ENCODE data around the gene KRTAP4-16. TPM values are rescaled to one million over a fixed set of nuclear protein-coding genes. Genes with fewer than 3 reads are reported as not detected.
"Not testable (repeated sequence)": the region's sequence is repeated elsewhere in the genome, so short reads cannot be mapped to it uniquely, and the experiment has no call there.

Gene KRTAP4-16
- total RNA-seq, 1 donor from 2014 or later = not detected

GRCh38 chr17:41083427-41083826 lies 18.6 kb downstream of the KRTAP4-16 start:
- H3K4me3 ChIP-seq (ENCODE audit: insufficient read depth, low read depth, low read length); H3K36me3 Mint-ChIP-seq (ENCODE audit: low read depth, unreplicated experiment); H3K9ac ChIP-seq (ENCODE audit: low read length); H3K79me2 ChIP-seq (ENCODE audit: insufficient read depth, low read length); H3K27me3 Mint-ChIP-seq (ENCODE audit: low read depth, unreplicated experiment); H4K20me1 ChIP-seq (ENCODE audit: insufficient read depth, low read length); H3K9me3 Mint-ChIP-seq (ENCODE audit: unreplicated experiment); H3K36me3 ChIP-seq (ENCODE audit: insufficient read depth, low read length); H3K27ac Mint-ChIP-seq (ENCODE audit: unreplicated experiment); H3K9me3 ChIP-seq (ENCODE audit: insufficient read depth, low read depth, low read length); H3K4me3 Mint-ChIP-seq (ENCODE audit: unreplicated experiment); H2AFZ ChIP-seq (ENCODE audit: low read depth, low read length); H3K4me1 ChIP-seq (ENCODE audit: insufficient read depth, low read length); H3K27me3 ChIP-seq (ENCODE audit: insufficient read depth, low read length): not testable (repeated sequence)
- H3K4me1 Mint-ChIP-seq (ENCODE audit: low read depth, unreplicated experiment) = peaks cover 19% of the 10 kb centered on the region
- Histone ChIP-seq H3K27ac (ENCODE audit: low read depth, low read length) (peak overlapping the region; percentile 22), H3K4me2 (ENCODE audit: low read length) (peak overlapping the region; percentile 23)
- FAIRE-seq = peak; percentile 100
- DNase-seq (ENCODE audit: low read depth) = peak; percentile 67

- H3K36me3 ChIP-seq (ENCODE audit: insufficient read depth, low read length) = no peaks in the 10 kb centered on the region
- no peaks in the 10 kb centered on the region for H3K27me3 ChIP-seq (ENCODE audit: insufficient read depth, low read length)
- H3K9me3 ChIP-seq (ENCODE audit: insufficient read depth, low read depth, low read length) = no peaks in the 10 kb centered on the region
- no peak overlapping the region for H3K27ac ChIP-seq (ENCODE audit: low read depth, low read length)
- Mint-ChIP-seq H3K36me3 (ENCODE audit: low read depth, unreplicated experiment) (no peaks in the 10 kb centered on the region), H3K4me3 (ENCODE audit: unreplicated experiment) (no peak overlapping the region), H3K27me3 (ENCODE audit: low read depth, unreplicated experiment) (no peaks in the 10 kb centered on the region), H3K9me3 (ENCODE audit: unreplicated experiment) (no peaks in the 10 kb centered on the region), H3K4me1 (ENCODE audit: low read depth, unreplicated experiment) (peaks cover 19% of the 10 kb centered on the region), H3K27ac (ENCODE audit: unreplicated experiment) (peak overlapping the region; percentile 10)
- no peak overlapping the region for H3K4me3 ChIP-seq (ENCODE audit: insufficient read depth, low read depth, low read length)
- H3K4me1 ChIP-seq (ENCODE audit: insufficient read depth, low read length) = no peaks in the 10 kb centered on the region
- H2AFZ ChIP-seq (ENCODE audit: low read depth, low read length) = no peak overlapping the region
- TF ChIP-seq EZH2 (IDR thresholded peaks at IDR 0.05; ENCODE audit: insufficient read depth, low read length) (no peak), CTCF (IDR thresholded peaks at IDR 0.05; ENCODE audit: insufficient read depth, low read depth, low read length) (no peak)
- peak; percentile 58 for FAIRE-seq
- no peak overlapping the region for H3K4me2 ChIP-seq (ENCODE audit: low read length)
- no peak overlapping the region for H3K9ac ChIP-seq (ENCODE audit: low read length)
- no peaks in the 10 kb centered on the region for H3K79me2 ChIP-seq (ENCODE audit: insufficient read depth, low read length)
- H4K20me1 ChIP-seq (ENCODE audit: insufficient read depth, low read length) = no peaks in the 10 kb centered on the region
- peak; percentile 29 for DNase-seq (ENCODE audit: low read depth)
Measured at GRCh38 chr17:41082626-41083025, 19.4 kb downstream of the KRTAP4-16 start.

GRCh38 chr17:41076788-41077187 lies 25.2 kb downstream of the KRTAP4-16 start:
- H2AFZ ChIP-seq (ENCODE audit: low read depth, low read length) = no peak overlapping the region
- H3K79me2 ChIP-seq (ENCODE audit: insufficient read depth, low read length) = no peaks in the 10 kb centered on the region
- Mint-ChIP-seq H3K4me3 (ENCODE audit: unreplicated experiment) (no peak overlapping the region), H3K9me3 (ENCODE audit: unreplicated experiment) (peaks cover 2% of the 10 kb centered on the region), H3K27ac (ENCODE audit: unreplicated experiment) (no peak overlapping the region), H3K4me1 (ENCODE audit: low read depth, unreplicated experiment) (no peaks in the 10 kb centered on the region), H3K36me3 (ENCODE audit: low read depth, unreplicated experiment) (peaks cover 3% of the 10 kb centered on the region), H3K27me3 (ENCODE audit: low read depth, unreplicated experiment) (no peaks in the 10 kb centered on the region)
- H4K20me1 ChIP-seq (ENCODE audit: insufficient read depth, low read length) = no peaks in the 10 kb centered on the region
- TF ChIP-seq CTCF (IDR thresholded peaks at IDR 0.05; ENCODE audit: insufficient read depth, low read depth, low read length) (no peak), EZH2 (IDR thresholded peaks at IDR 0.05; ENCODE audit: insufficient read depth, low read length) (no peak)
- no peak overlapping the region for H3K4me3 ChIP-seq (ENCODE audit: insufficient read depth, low read depth, low read length)
- H3K27ac ChIP-seq (ENCODE audit: low read depth, low read length) = no peak overlapping the region
- no peaks in the 10 kb centered on the region for H3K4me1 ChIP-seq (ENCODE audit: insufficient read depth, low read length)
- no peaks in the 10 kb centered on the region for H3K27me3 ChIP-seq (ENCODE audit: insufficient read depth, low read length)
- no peaks in the 10 kb centered on the region for H3K9me3 ChIP-seq (ENCODE audit: insufficient read depth, low read depth, low read length)
- FAIRE-seq (no peak), DNase-seq (ENCODE audit: low read depth) (no peak)
- no peak overlapping the region for H3K9ac ChIP-seq (ENCODE audit: low read length)
- H3K36me3 ChIP-seq (ENCODE audit: insufficient read depth, low read length) = no peaks in the 10 kb centered on the region
- no peak overlapping the region for H3K4me2 ChIP-seq (ENCODE audit: low read length)
